K562 (cell line): ENCODE measurements around the gene MPPED1.

ENCODE experiments used
- GABPA ChIP-seq: fragments of 200-800 bp; sonication (Bioruptor generic); conservative IDR thresholded peaks from 2 replicates; pipeline ENCODE4 v1.6.1; 2016; ENCODE audit warnings: low read depth, missing genetic modification characterization, missing compliant biosample characterization
- PHTF2 ChIP-seq: fragments of 250-450 bp; sonication (Bioruptor Pico); IDR thresholded peaks from 2 replicates; pipeline ENCODE4 v1.5.0; 2021; ENCODE audit warnings: mild to moderate bottlenecking
- TF ChIP-seq, protein P1 (sequence below), 3 experiments: IDR thresholded peaks in 2 of 3; conservative IDR thresholded peaks in 1 of 3; 2 replicates each; pipeline ENCODE4 v1.5.1; 2011 to 2012; ENCODE audit warnings: low read length in 3 of 3, mild to moderate bottlenecking in 3 of 3, control low read depth in 2 of 3, improper control_type of control experiment in 1 of 3, inconsistent platforms in 1 of 3, low read depth in 1 of 3, mixed read lengths in 1 of 3, moderate library complexity in 1 of 3; ENCODE audit not compliant: insufficient read depth in 2 of 3
- TF ChIP-seq, protein P2 (sequence below): fragments of 250-450 bp; sonication (Bioruptor Pico); IDR thresholded peaks from 2 replicates; pipeline ENCODE4 v1.5.0; 2020; ENCODE audit warnings: mild to moderate bottlenecking

DNA sequence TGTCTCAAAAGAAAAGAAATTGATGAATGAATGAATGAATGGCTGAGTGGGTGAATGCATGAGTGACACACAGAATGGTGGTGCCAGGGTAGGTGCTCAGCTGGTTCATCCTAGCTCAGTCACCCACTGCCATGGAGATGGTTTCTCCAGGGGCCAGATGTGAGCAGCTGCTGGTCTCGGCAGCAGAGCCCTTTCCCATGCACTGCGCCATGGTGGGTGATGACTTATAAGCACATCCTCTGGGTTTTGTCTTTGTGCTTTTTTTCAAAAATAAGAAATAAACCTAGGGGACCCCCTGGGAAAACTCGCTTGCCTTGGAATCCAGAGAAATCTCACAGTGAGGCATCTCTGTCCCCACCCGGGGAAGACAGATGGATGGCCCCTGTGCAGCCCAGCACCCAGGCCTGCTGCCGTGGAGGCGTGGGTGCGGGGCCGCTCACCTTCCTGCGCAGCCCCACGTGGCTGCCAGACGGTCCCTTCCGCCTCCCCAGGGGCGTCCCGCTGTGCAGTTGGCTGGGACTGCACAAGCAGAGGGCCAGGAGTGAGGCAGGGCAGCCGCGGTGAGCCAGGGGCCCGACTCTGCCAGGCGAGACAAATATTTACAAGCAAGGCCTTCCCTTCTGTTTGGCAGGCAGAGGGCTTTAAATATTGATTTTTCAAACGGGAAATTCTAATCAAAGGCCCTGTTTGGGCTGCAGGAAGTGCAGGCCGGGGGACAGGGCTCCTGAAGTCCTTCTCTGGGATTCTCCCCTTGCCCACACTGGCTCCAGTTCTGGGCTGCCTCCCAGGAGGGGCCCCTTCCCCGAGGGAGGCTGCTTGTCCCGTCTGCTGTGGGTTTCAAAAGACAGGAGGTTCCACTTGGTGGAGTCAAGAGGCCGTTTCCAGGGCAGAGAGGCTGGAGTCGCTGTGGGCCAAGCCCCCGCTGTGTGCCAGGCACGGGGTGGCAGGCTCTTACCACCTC is 24.3 kb downstream of the MPPED1 start:
- TF ChIP-seq, protein P1, sequence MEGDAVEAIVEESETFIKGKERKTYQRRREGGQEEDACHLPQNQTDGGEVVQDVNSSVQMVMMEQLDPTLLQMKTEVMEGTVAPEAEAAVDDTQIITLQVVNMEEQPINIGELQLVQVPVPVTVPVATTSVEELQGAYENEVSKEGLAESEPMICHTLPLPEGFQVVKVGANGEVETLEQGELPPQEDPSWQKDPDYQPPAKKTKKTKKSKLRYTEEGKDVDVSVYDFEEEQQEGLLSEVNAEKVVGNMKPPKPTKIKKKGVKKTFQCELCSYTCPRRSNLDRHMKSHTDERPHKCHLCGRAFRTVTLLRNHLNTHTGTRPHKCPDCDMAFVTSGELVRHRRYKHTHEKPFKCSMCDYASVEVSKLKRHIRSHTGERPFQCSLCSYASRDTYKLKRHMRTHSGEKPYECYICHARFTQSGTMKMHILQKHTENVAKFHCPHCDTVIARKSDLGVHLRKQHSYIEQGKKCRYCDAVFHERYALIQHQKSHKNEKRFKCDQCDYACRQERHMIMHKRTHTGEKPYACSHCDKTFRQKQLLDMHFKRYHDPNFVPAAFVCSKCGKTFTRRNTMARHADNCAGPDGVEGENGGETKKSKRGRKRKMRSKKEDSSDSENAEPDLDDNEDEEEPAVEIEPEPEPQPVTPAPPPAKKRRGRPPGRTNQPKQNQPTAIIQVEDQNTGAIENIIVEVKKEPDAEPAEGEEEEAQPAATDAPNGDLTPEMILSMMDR (IDR thresholded peaks at IDR 0.05 in 2 of 3, conservative IDR thresholded peaks at IDR 0.05 in 1 of 3; ENCODE audit: insufficient read depth in 2 of 3, low read depth in 1 of 3, low read length in 3 of 3): no peak
- TF ChIP-seq, protein P2, sequence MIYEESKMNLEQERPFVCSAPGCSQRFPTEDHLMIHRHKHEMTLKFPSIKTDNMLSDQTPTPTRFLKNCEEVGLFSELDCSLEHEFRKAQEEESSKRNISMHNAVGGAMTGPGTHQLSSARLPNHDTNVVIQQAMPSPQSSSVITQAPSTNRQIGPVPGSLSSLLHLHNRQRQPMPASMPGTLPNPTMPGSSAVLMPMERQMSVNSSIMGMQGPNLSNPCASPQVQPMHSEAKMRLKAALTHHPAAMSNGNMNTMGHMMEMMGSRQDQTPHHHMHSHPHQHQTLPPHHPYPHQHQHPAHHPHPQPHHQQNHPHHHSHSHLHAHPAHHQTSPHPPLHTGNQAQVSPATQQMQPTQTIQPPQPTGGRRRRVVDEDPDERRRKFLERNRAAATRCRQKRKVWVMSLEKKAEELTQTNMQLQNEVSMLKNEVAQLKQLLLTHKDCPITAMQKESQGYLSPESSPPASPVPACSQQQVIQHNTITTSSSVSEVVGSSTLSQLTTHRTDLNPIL (CRISPR knock-in tag): no peak
- TF ChIP-seq PHTF2 (CRISPR knock-in tag) (no peak), GABPA (no peak)
